DND-41 (cell line): ENCODE results near the gene TPX2.

Experiments
- CTCF ChIP-seq: IDR thresholded peaks from 2 replicates; pipeline ENCODE4 v1.5.1; 2012; ENCODE audit warnings: borderline replicate concordance, low read length, moderate library complexity, mild to moderate bottlenecking; ENCODE audit not compliant: poor library complexity, severe bottlenecking; ENCODE audit errors: extremely low read depth
- EZH2 ChIP-seq: IDR thresholded peaks from 3 replicates; pipeline ENCODE4 v1.6.1; 2012; ENCODE audit warnings: borderline replicate concordance, low read depth, mild to moderate bottlenecking, moderate library complexity, low read length, inconsistent platforms; ENCODE audit not compliant: severe bottlenecking

DNA sequence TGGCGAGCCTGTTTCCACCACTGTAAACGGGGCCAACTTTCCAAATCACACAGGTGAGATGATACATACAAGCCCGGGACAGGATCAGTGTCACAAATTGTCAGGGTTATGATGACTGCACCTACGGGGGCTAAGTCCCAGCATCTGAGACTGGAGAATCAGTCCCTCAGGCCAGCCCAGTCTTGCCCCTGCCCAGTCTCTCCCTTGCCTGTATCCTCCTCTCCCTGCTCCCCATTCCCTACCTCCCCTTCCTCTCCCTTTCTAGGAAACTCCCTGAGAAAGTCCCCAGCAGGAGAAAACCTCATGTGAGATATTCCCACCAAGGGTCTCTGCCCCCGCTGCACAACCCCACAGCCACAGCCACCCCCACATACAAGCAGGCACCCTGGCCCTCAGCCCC is 104.8 kb downstream of the TPX2 start:
- TF ChIP-seq CTCF, result no peak
- no peak for TF ChIP-seq EZH2
